H1 (cell line): Measurements from ENCODE around the gene TBC1D10A. TPM values are rescaled to one million over a fixed set of nuclear protein-coding genes. Genes with fewer than 3 reads are reported as not detected.

Experiments
- CTCF ChIA-PET: fragments of 300-600 bp; sonication (Branson Sonifier 250); formaldehyde crosslinking; loops from one replicate; lab custom pipeline; 2021; ENCODE audit not compliant: partially characterized antibody; lab: Charles Lee
- POLR2A ChIA-PET: fragments of 300-600 bp; sonication (Branson Sonifier 250); formaldehyde crosslinking; loops from one replicate; lab custom pipeline; 2021; ENCODE audit warnings: inconsistent platforms; ENCODE audit not compliant: partially characterized antibody; lab: Charles Lee
- DNase-seq, 2 experiments: peaks; one replicate each; pipeline versions ENCODE4 v3.0.0 to v3.0.0-alpha.2; 2010 to 2022; ENCODE audit warnings: low spot score in 2 of 2, low read depth in 1 of 2, mixed read lengths in 1 of 2
- FAIRE-seq: peaks from 2 replicates; lab custom pipeline; 2011; peaks lifted over from hg19 to GRCh38; lab: Jason Lieb, UNC
- H2AFZ ChIP-seq: 2 replicates; pipeline ENCODE4 v1.8.1; 2012; ENCODE audit warnings: low read length, inconsistent platforms
- H2AK5ac ChIP-seq: 2 replicates; pipeline ENCODE4 v1.6.1; 2013; ENCODE audit warnings: low read depth, low read length
- H2BK120ac ChIP-seq: replicated peaks from 2 replicates; pipeline ENCODE3; 2013; ENCODE audit warnings: low read depth, low read length, inconsistent platforms
- H2BK12ac ChIP-seq: 2 replicates; pipeline ENCODE4 v1.6.1; 2013; ENCODE audit warnings: low read depth, low read length
- H2BK15ac ChIP-seq: 2 replicates; pipeline ENCODE4 v1.6.1; 2013; ENCODE audit warnings: low read length
- H2BK20ac ChIP-seq: 2 replicates; pipeline ENCODE4 v1.6.1; 2013; ENCODE audit warnings: low read length
- H2BK5ac ChIP-seq: 2 replicates; pipeline ENCODE4 v1.6.1; 2013; ENCODE audit warnings: low read depth, low read length
- H3K14ac ChIP-seq: 2 replicates; pipeline ENCODE4 v1.6.1; 2013; ENCODE audit warnings: inconsistent platforms; ENCODE audit not compliant: insufficient read length
- H3K18ac ChIP-seq: 2 replicates; pipeline ENCODE4 v1.6.1; 2013; ENCODE audit warnings: low read length; ENCODE audit errors: extremely low read depth
- H3K23ac ChIP-seq: 2 replicates; pipeline ENCODE4 v1.6.1; 2013; ENCODE audit warnings: inconsistent platforms; ENCODE audit not compliant: insufficient read length
- H3K23me2 ChIP-seq: 2 replicates; pipeline ENCODE4 v1.6.1; 2013; ENCODE audit warnings: low read depth, low read length
- H3K27ac ChIP-seq: 2 replicates; pipeline ENCODE4 v1.6.1; 2011; ENCODE audit warnings: low read depth, low read length, inconsistent platforms
- H3K27me3 ChIP-seq, 4 experiments: replicated peaks in 1 of 4; 1 replicate in 1 of 4; 2 replicates in 3 of 4; pipeline versions ENCODE4 v1.6.1 to v1.8.1; 2011 to 2013; ENCODE audit warnings: low read length in 3 of 4, mild to moderate bottlenecking in 3 of 4, inconsistent platforms in 2 of 4, mixed read lengths in 2 of 4, moderate library complexity in 1 of 4; ENCODE audit not compliant: control insufficient read depth in 3 of 4, insufficient read depth in 3 of 4; ENCODE audit errors: extremely low read depth in 1 of 4
- H3K36me3 ChIP-seq, 4 experiments: 2 replicates each; pipeline versions ENCODE4 v1.6.1 to v1.8.1; 2011 to 2013; ENCODE audit warnings: mild to moderate bottlenecking in 4 of 4, low read length in 3 of 4, moderate library complexity in 2 of 4, control low read depth in 1 of 4, inconsistent platforms in 1 of 4; ENCODE audit not compliant: insufficient read depth in 4 of 4, control insufficient read depth in 2 of 4
- H3K4ac ChIP-seq: replicated peaks from 2 replicates; pipeline ENCODE3; 2013; ENCODE audit warnings: low read length, low read depth, mixed read lengths, inconsistent platforms; ENCODE audit not compliant: insufficient read length
- H3K4me1 ChIP-seq, 4 experiments: replicated peaks in 1 of 4; 1 replicate in 1 of 4; 2 replicates in 3 of 4; pipeline versions ENCODE4 v1.6.1 to v1.8.1; 2011 to 2013; ENCODE audit warnings: low read length in 3 of 4, inconsistent platforms in 2 of 4, mixed read lengths in 1 of 4; ENCODE audit not compliant: insufficient read depth in 4 of 4, control insufficient read depth in 3 of 4
- H3K4me2 ChIP-seq, 2 experiments: 2 replicates each; pipeline versions ENCODE4 v1.6.1 to v1.8.1; 2011 to 2013; ENCODE audit warnings: low read depth in 2 of 2, low read length in 2 of 2, control low read depth in 1 of 2, inconsistent platforms in 1 of 2, mild to moderate bottlenecking in 1 of 2; ENCODE audit not compliant: insufficient read depth in 1 of 2
- H3K4me3 ChIP-seq, 4 experiments: fragments of 200-600, 300-600 bp in 1 of 4; sonication (generic), shearing (Covaris generic), sonication (Bioruptor Twin) in 1 of 4; 2 replicates each; pipeline versions ENCODE4 v1.5.1 to v1.8.1; 2011 to 2016; ENCODE audit warnings: low read length in 4 of 4, low read depth in 3 of 4, control low read depth in 2 of 4, inconsistent platforms in 2 of 4, mild to moderate bottlenecking in 2 of 4, mixed read lengths in 1 of 4, moderate library complexity in 1 of 4; ENCODE audit not compliant: insufficient read depth in 2 of 4; ENCODE audit errors: extremely low read depth in 1 of 4
- H3K56ac ChIP-seq: replicated peaks from 2 replicates; pipeline ENCODE3; 2013; ENCODE audit warnings: low read depth, mild to moderate bottlenecking, mixed read lengths, low read length, inconsistent platforms; ENCODE audit not compliant: insufficient read length
- H3K79me1 ChIP-seq: 2 replicates; pipeline ENCODE4 v1.6.1; 2013; ENCODE audit warnings: low read depth, low read length, control low read depth
- H3K79me2 ChIP-seq, 2 experiments: 2 replicates each; pipeline versions ENCODE4 v1.6.1 to v1.8.1; 2012 to 2013; ENCODE audit warnings: low read length in 2 of 2, mild to moderate bottlenecking in 2 of 2, inconsistent platforms in 1 of 2; ENCODE audit not compliant: insufficient read depth in 2 of 2, control insufficient read depth in 1 of 2
- H3K9ac ChIP-seq, 4 experiments: replicated peaks in 1 of 4; 1 replicate in 1 of 4; 2 replicates in 3 of 4; pipeline versions ENCODE4 v1.6.1 to v1.8.1; 2011 to 2013; ENCODE audit warnings: low read depth in 3 of 4, low read length in 3 of 4, control low read depth in 2 of 4, mild to moderate bottlenecking in 2 of 4, moderate library complexity in 2 of 4, inconsistent platforms in 1 of 4; ENCODE audit errors: extremely low read depth in 1 of 4
- H3K9me3 ChIP-seq, 2 experiments: 2 replicates each; pipeline versions ENCODE4 v1.6.1 to v1.8.1; 2012 to 2013; ENCODE audit warnings: mild to moderate bottlenecking in 2 of 2, moderate library complexity in 2 of 2, control low read depth in 1 of 2, inconsistent platforms in 1 of 2, low read depth in 1 of 2, low read length in 1 of 2, mixed read lengths in 1 of 2; ENCODE audit not compliant: insufficient read depth in 2 of 2
- H4K20me1 ChIP-seq, 2 experiments: replicated peaks in 1 of 2; 2 replicates each; pipeline versions ENCODE3 to v1.8.1; 2011 to 2013; ENCODE audit warnings: inconsistent platforms in 2 of 2, low read length in 2 of 2, mild to moderate bottlenecking in 1 of 2; ENCODE audit not compliant: insufficient read depth in 2 of 2, control insufficient read depth in 1 of 2
- H4K5ac ChIP-seq: 2 replicates; pipeline ENCODE4 v1.6.1; 2013; ENCODE audit warnings: low read length, low read depth, mixed read lengths, inconsistent platforms; ENCODE audit not compliant: insufficient read length
- H4K8ac ChIP-seq: 2 replicates; pipeline ENCODE4 v1.8.0; 2013; ENCODE audit warnings: mild to moderate bottlenecking, moderate library complexity, low read length, inconsistent platforms; ENCODE audit not compliant: insufficient read depth; ENCODE audit errors: extremely low read depth
- H4K91ac ChIP-seq: replicated peaks from 2 replicates; pipeline ENCODE3; 2013; ENCODE audit warnings: low read length, mixed read lengths, inconsistent platforms; ENCODE audit not compliant: insufficient read length
- EP300 ChIP-seq, 2 experiments: IDR thresholded peaks; 1 replicate in 1 of 2; 2 replicates in 1 of 2; pipeline ENCODE4 v1.6.1; 2011 to 2012; ENCODE audit warnings: low read depth in 2 of 2, low read length in 2 of 2, mild to moderate bottlenecking in 2 of 2, borderline replicate concordance in 1 of 2, inconsistent platforms in 1 of 2, moderate library complexity in 1 of 2
- FOSL1 ChIP-seq: IDR thresholded peaks from 2 replicates; pipeline ENCODE4 v1.6.1; 2011; ENCODE audit warnings: mild to moderate bottlenecking, low read depth, low read length, moderate library complexity; ENCODE audit not compliant: insufficient read depth
- POLR2A ChIP-seq, 2 experiments: IDR thresholded peaks; 1 replicate in 1 of 2; 2 replicates in 1 of 2; pipeline ENCODE4 v1.6.1; 2011; ENCODE audit warnings: low read depth in 2 of 2, low read length in 2 of 2, mild to moderate bottlenecking in 2 of 2; ENCODE audit errors: control extremely low read depth in 1 of 2
- RBBP5 ChIP-seq: IDR thresholded peaks from 2 replicates; pipeline ENCODE4 v1.7.1; 2012; ENCODE audit warnings: low read depth, mild to moderate bottlenecking, inconsistent platforms, low read length, moderate library complexity, borderline replicate concordance
- WGBS, 2 experiments: shearing (Covaris generic) in 1 of 2; methylation state at CpG; one replicate each; pipeline versions ENCODE4 v1.1.6 to v1.1.7; 2013 to 2015; ENCODE audit warnings: low lambda C conversion rate in 2 of 2, mixed read lengths in 2 of 2, inconsistent platforms in 1 of 2, low coverage in 1 of 2, missing lambda C conversion rate in 1 of 2; ENCODE audit not compliant: insufficient replicate concordance in 2 of 2, insufficient coverage in 1 of 2, insufficient read length in 1 of 2; ENCODE audit errors: extremely low coverage in 1 of 2, missing lambda C conversion rate in 1 of 2; 5-methylcytosine and 5-hydroxymethylcytosine counted together
- polyA plus RNA-seq, 7 experiments: library from polyadenylated mRNA; depleted of rRNA in 3 of 7; stranded (reverse) in 5 of 7; unstranded in 2 of 7; fragments of >200 nt in 5 of 7; fragments of 200-250 nt in 2 of 7; gene quantifications; 1 replicate in 5 of 7; 2 replicates in 1 of 7; 4 replicates in 1 of 7; pipeline versions ENCODE4 v1.2.1 to v1.2.3, GENCODE V29; 2011 to 2013; ENCODE audit warnings: missing spikeins in 2 of 7, mixed read lengths in 2 of 7
- total RNA-seq: library from RNA; stranded (reverse); fragmentation: NEBNext Ultra II Directional; extraction: Animal tissue kit (Norgen Biotek cat#: 25700); gene quantifications from 2 replicates; pipeline ENCODE4 v1.2.1, GENCODE V29; 2021

The TBC1D10A gene
- total and polyA plus RNA-seq, 2 of the 8 experiments (the other 6 are each of a cell fraction or from before 2014, with no cell fraction given) = 5.4 to 7.0 TPM

GRCh38 chr22:30338802-30339201, 12.1 kb upstream of the TBC1D10A start:
- no peaks in the 10 kb centered on the region for H3K4me1 ChIP-seq
- no peak overlapping the region for H2BK120ac ChIP-seq
- no peak for TF ChIP-seq FOSL1
- no peak for TF ChIP-seq EP300 (IDR thresholded peaks at IDR 0.05; ENCODE audit: borderline replicate concordance in 1 of 2, low read depth in 2 of 2, low read length in 2 of 2)
- TF ChIP-seq RBBP5 = no peak
- no peak for TF ChIP-seq POLR2A (IDR thresholded peaks at IDR 0.05; ENCODE audit: control extremely low read depth in 1 of 2, low read depth in 2 of 2, low read length in 2 of 2)
- no peak overlapping the region for H3K4me2 ChIP-seq
- no peak overlapping the region for H3K56ac ChIP-seq
- no peaks in the 10 kb centered on the region for H3K23me2 ChIP-seq
- ChIA-PET CTCF (interaction anchor here (2.1 to 5.4 kb wide), 2 partner anchors 11 to 50 kb away, joined by 11 to 27 read pairs; partner anchors contain the start of genes CASTOR1 and TBC1D10A), POLR2A (interaction anchor here (0.8 to 2.1 kb wide), 5 partner anchors 9 to 34 kb away, joined by 3 to 6 read pairs (median 3); partner anchors contain the start of genes CCDC157 and SF3A1)
- peaks cover 56 to 98% (median 95%) of the 10 kb centered on the region in 4 experiments for H3K36me3 ChIP-seq
- H4K8ac ChIP-seq = no peak overlapping the region; the same call in 1 of the 2 replicates
- no peak overlapping the region for H2BK12ac ChIP-seq
- no peak overlapping the region for H2BK20ac ChIP-seq
- H3K4me3 ChIP-seq = no peak overlapping the region
- no peaks in the 10 kb centered on the region for H3K9me3 ChIP-seq
- no peak overlapping the region for H4K5ac ChIP-seq
- no peaks in the 10 kb centered on the region for H3K79me2 ChIP-seq
- H3K18ac ChIP-seq = no peak overlapping the region
- no peaks in the 10 kb centered on the region; the same call in 1 of the 2 replicates for H3K79me1 ChIP-seq
- peaks cover 0 to 14% of the 10 kb centered on the region in 2 experiments for H4K20me1 ChIP-seq
- H2BK5ac ChIP-seq = no peak overlapping the region
- no peaks in the 10 kb centered on the region for H3K27me3 ChIP-seq
- DNase-seq = no peak
- no peak overlapping the region for H3K27ac ChIP-seq
- H3K9ac ChIP-seq = no peak overlapping the region
- H3K14ac ChIP-seq = no peak overlapping the region
- no peak overlapping the region for H4K91ac ChIP-seq
- 98% methylated on average over 7 of the region's 7 CpGs; no CpG with 5 or more reads in 1 of the 2 experiments for WGBS, 2 experiments
- no peak overlapping the region for H2AFZ ChIP-seq
- H2BK15ac ChIP-seq = no peak overlapping the region
- no peak for FAIRE-seq
- no peak overlapping the region for H3K23ac ChIP-seq
- no peak overlapping the region for H3K4ac ChIP-seq
- no peak overlapping the region for H2AK5ac ChIP-seq
